Colonic mucosa (tissue), 4 donors: ENCODE measurements around the gene KLK5. TPM values are rescaled to one million over a fixed set of nuclear protein-coding genes. Genes with fewer than 3 reads are reported as not detected.
"Not testable (repeated sequence)": the region's sequence is repeated elsewhere in the genome, so short reads cannot be mapped to it uniquely, and the experiment has no call there.

Experiments
- DNase-seq: peaks from one replicate; pipeline ENCODE4 v3.0.0-alpha.2; 2020
- H3K27ac ChIP-seq: fragments of 200-600 bp; one replicate; pipeline ENCODE4 v1.8.0; 2021
- H3K27me3 ChIP-seq: fragments of 200-600 bp; one replicate; pipeline ENCODE4 v1.8.0; 2021
- H3K36me3 ChIP-seq: fragments of 200-600 bp; one replicate; pipeline ENCODE4 v1.8.0; 2021
- H3K4me1 ChIP-seq: fragments of 200-600 bp; one replicate; pipeline ENCODE4 v1.8.0; 2021; ENCODE audit warnings: mild to moderate bottlenecking
- H3K4me3 ChIP-seq: fragments of 200-600 bp; one replicate; pipeline ENCODE4 v1.8.0; 2021
- H3K9ac ChIP-seq, 2 donors: one replicate each; pipeline ENCODE4 v1.7.0; 2013; ENCODE audit warnings: control low read depth in 2 of 2, low read depth in 2 of 2, low read length in 2 of 2
- H3K9me3 ChIP-seq: fragments of 200-600 bp; one replicate; pipeline ENCODE4 v1.8.0; 2021
- CTCF ChIP-seq: fragments of 200-600 bp; IDR thresholded peaks from one replicate; pipeline ENCODE4 v1.8.0; 2022; ENCODE audit warnings: antibody characterized with exemption, mild to moderate bottlenecking
- intact Hi-C: fragments of 100-400 bp; cut with DNase I; formaldehyde crosslinking; loops from one replicate; pipeline ENCODE4 v1.14.1; 2022
- total RNA-seq, 2 donors: library from RNA; stranded (reverse); fragmentation: NEBNext Ultra II Directional in 1 of 2; extraction: Animal tissue kit (Norgen Biotek cat#: 25700) in 1 of 2; gene quantifications; one replicate each; pipeline ENCODE4 v1.2.1, GENCODE V29; 2021
- donor health status: healthy.
- donor health status: DM: no; HTN: no; CAD: no.
- donor health status: DM: no; HTN: no; CAD: no.

Gene KLK5
- total RNA-seq, 2 donors from 2014 or later, result not detected

- no peak for DNase-seq
- intact Hi-C loops, result no loop called here
- H3K9ac ChIP-seq, result no peak overlapping the region
- H3K27me3 ChIP-seq, result no peaks in the 10 kb centered on the region
- H3K9me3 ChIP-seq, result no peaks in the 10 kb centered on the region
- no peak for TF ChIP-seq CTCF
- H3K4me1 ChIP-seq, result no peaks in the 10 kb centered on the region
- H3K4me3 ChIP-seq, result no peak overlapping the region
- H3K27ac ChIP-seq, result no peak overlapping the region
- H3K36me3 ChIP-seq, result no peaks in the 10 kb centered on the region
Measured at GRCh38 chr19:50977626-50978025, 24.8 kb upstream of the KLK5 start.

- H3K9ac ChIP-seq, result no peak overlapping the region
- intact Hi-C loops, result no loop called here
- H3K4me1 ChIP-seq, result no peaks in the 10 kb centered on the region
- H3K9me3 ChIP-seq, result no peaks in the 10 kb centered on the region
- TF ChIP-seq CTCF, result no peak
- DNase-seq, result peak; percentile 19
- no peaks in the 10 kb centered on the region for H3K36me3 ChIP-seq
- H3K27ac ChIP-seq, result no peak overlapping the region
- no peak overlapping the region for H3K4me3 ChIP-seq
- H3K27me3 ChIP-seq, result no peaks in the 10 kb centered on the region
Measured at GRCh38 chr19:50975766-50976165, 22.9 kb upstream of the KLK5 start.

- no peaks in the 10 kb centered on the region for H3K9me3 ChIP-seq
Measured at GRCh38 chr19:50974702-50975556, 22.1 kb upstream of the KLK5 start.

GRCh38 chr19:50972795-50973376, 20.0 kb upstream of the KLK5 start:
- Histone ChIP-seq H3K4me1 (no peaks in the 10 kb centered on the region), H3K4me3 (no peak overlapping the region), H3K9me3 (no peaks in the 10 kb centered on the region), H3K9ac (no peak overlapping the region), H3K27ac (no peak overlapping the region), H3K36me3 (no peaks in the 10 kb centered on the region), H3K27me3 (no peaks in the 10 kb centered on the region)
- DNase-seq, result no peak
- TF ChIP-seq CTCF, result no peak
- intact Hi-C loops, result no loop called here

More at GRCh38 chr19:50974702-50975556, 22.1 kb upstream of the KLK5 start:
- TF ChIP-seq CTCF, result no peak
- DNase-seq, result no peak
- no peak overlapping the region for H3K9ac ChIP-seq
- no peaks in the 10 kb centered on the region for H3K4me1 ChIP-seq
- H3K27me3 ChIP-seq, result no peaks in the 10 kb centered on the region
- H3K4me3 ChIP-seq, result no peak overlapping the region
- H3K36me3 ChIP-seq, result no peaks in the 10 kb centered on the region
- H3K27ac ChIP-seq, result no peak overlapping the region
- intact Hi-C loops, result no loop called here

GRCh38 chr19:50969810-50970209, 17.0 kb upstream of the KLK5 start:
- DNase-seq, H3K4me1 ChIP-seq, H3K4me3 ChIP-seq, intact Hi-C loops, H3K36me3 ChIP-seq, H3K27me3 ChIP-seq, H3K27ac ChIP-seq, H3K9ac ChIP-seq, H3K9me3 ChIP-seq: not testable (repeated sequence)

- no peak within 1 kb of the TSS for H3K4me3 ChIP-seq
- H3K9ac ChIP-seq, result no peak within 1 kb of the TSS
- no peak for DNase-seq
- intact Hi-C loops, result no loop called here
- H3K27me3 ChIP-seq, result no peaks in the 10 kb centered on the region
- no peak for TF ChIP-seq CTCF
- no peaks in the 10 kb centered on the region for H3K9me3 ChIP-seq
- no peaks in the 10 kb centered on the region for H3K36me3 ChIP-seq
- no peak within 1 kb of the TSS for H3K27ac ChIP-seq
- no peaks in the 10 kb centered on the region for H3K4me1 ChIP-seq
Measured at GRCh38 chr19:50969413-50969760, 16.5 kb upstream of the KLK5 start, which contains the start of gene KLK6. KLK6 (minus strand) TSS chr19:50969591; CDS start chr19:50968104, 1,487 bp downstream.
